Right hindlimb (tissue), 1 donor: ENCODE measurements around the gene ALPI.

ENCODE experiments used
- DNase-seq: peaks from one replicate; pipeline ENCODE4 v3.0.0-alpha.2; 2018

ALPI gene

GRCh38 chr2:232486558-232487384 lies 30.8 kb downstream of the ALPI start:
- DNase-seq: peak; percentile 12

- peak; percentile 20 for DNase-seq
Measured at GRCh38 chr2:232487385-232488096, 31.6 kb downstream of the ALPI start, which contains the start of gene ECEL1. Gene ECEL1 (minus strand): TSS chr2:232487834. CDS start chr2:232486653, 1,181 bp downstream.

- peak; percentile 14 for DNase-seq
Measured at GRCh38 chr2:232488097-232488711, 32.3 kb downstream of the ALPI start.

- no peak for DNase-seq
Measured at GRCh38 chr2:232488721-232489300, 32.9 kb downstream of the ALPI start.

GRCh38 chr2:232489516-232490220 lies 33.7 kb downstream of the ALPI start:
- peak; percentile 13 for DNase-seq

GRCh38 chr2:232490221-232491138 lies 34.5 kb downstream of the ALPI start:
- DNase-seq: peak; percentile 15

- no peak for DNase-seq
Measured at GRCh38 chr2:232491139-232491780, 35.3 kb downstream of the ALPI start.

GRCh38 chr2:232492236-232492848 lies 36.4 kb downstream of the ALPI start:
- DNase-seq: peak; percentile 6

GRCh38 chr2:232492963-232493700 lies 37.2 kb downstream of the ALPI start:
- DNase-seq: peak; percentile 9

GRCh38 chr2:232493701-232494474 lies 37.9 kb downstream of the ALPI start:
- DNase-seq: no peak

- DNase-seq: no peak
Measured at GRCh38 chr2:232494542-232494941, 38.6 kb downstream of the ALPI start.

GRCh38 chr2:232495292-232495691 lies 39.3 kb downstream of the ALPI start:
- no peak for DNase-seq

GRCh38 chr2:232496501-232497270 lies 40.7 kb downstream of the ALPI start:
- no peak for DNase-seq

GRCh38 chr2:232497348-232497747 lies 41.4 kb downstream of the ALPI start:
- DNase-seq: no peak

- DNase-seq: no peak
Measured at GRCh38 chr2:232498452-232498851, 42.5 kb downstream of the ALPI start.

- DNase-seq: no peak
Measured at GRCh38 chr2:232501331-232501771, 45.4 kb downstream of the ALPI start.

- no peak for DNase-seq
Measured at GRCh38 chr2:232501794-232502390, 45.9 kb downstream of the ALPI start.

GRCh38 chr2:232502511-232502910 lies 46.6 kb downstream of the ALPI start:
- DNase-seq: no peak
